Stimulated activated CD4-positive, alpha-beta T cell treated with anti-CD3 and anti-CD28 coated beads, Interleukin-12 subunit alpha, Interleukin-12 subunit beta, amount 100 ng/mL, for 24 hours (primary cell): Measurements from ENCODE around the gene COPZ1.
"Not testable (repeated sequence)": the region's sequence is repeated elsewhere in the genome, so short reads cannot be mapped to it uniquely, and the experiment has no call there.

ENCODE experiments used
- DNase-seq, 2 experiments: peaks; one replicate each; pipeline ENCODE4 v3.0.0-alpha.2; 2020; ENCODE audit warnings: low read depth in 2 of 2

COPZ1 gene

DNA sequence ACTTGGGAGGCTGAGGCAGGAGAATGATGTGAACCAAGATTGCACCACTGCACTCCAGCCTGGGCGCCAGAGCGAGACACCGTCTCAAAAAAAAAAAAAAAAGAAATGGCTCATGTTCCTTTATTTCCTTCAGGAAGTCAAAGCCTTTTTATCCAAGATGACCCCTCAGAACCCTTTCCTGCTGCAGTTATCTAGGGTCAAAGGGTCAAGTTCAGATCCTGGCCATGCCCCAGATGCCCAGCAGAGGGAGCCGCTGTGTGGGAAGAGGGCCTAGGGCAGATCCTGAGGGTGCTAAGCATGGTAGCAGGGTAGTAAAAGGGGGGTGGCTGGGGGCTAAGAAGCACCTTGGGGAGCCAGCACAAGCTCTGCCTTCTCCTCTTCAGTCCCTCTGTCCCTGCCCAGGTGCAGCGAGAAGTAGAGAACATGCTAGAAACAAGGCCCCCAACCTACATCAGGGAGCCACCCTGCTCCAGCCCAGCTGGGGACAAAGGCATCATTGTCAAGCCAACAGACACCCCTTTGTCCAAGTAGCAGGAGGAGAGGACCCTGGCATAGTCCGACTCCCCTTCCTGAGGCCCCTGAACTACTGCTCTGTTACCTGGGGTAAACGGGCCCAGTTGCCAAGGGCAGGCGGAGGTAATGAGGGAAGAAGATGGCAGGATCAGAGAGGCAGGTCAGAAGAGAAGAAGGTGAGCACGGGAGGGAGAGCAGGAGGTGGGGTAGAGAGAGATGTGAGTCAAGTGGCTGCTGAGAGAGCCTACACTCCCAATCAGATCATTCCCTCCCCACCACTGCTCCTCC is 30.6 kb upstream of the COPZ1 start:
- DNase-seq: peak in 1 of 2 experiments; percentile 52

DNA sequence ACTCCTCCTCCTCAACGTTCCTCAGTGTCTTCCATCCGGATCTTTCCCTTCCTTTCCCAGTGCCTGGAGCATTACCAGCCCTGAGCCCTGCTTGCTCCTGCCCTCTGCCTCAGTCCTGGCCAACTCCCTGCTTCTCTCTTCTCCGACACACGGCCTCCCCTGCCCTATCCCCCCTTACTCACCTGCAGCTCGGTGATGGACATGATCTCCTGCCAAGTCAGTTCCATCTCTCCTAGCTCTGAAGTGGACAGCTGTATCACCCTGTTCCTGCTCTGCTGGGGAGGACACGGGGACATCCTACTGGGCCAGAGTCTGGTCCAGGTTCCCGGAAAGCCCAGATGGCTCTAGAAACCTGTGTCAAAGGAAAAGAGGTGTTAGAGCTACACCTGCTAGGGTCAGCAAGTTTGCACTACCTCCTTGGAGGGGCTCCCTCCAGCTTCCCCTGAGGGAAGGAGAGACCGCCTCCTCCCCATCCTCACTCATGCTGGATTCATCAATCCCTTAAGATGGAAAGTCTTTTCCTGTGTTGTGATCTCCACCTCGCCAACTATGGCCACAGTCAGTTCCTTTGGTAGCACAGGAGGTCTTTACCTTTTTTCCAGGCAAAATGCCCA is 29.9 kb upstream of the COPZ1 start:
- no peak for DNase-seq

DNA sequence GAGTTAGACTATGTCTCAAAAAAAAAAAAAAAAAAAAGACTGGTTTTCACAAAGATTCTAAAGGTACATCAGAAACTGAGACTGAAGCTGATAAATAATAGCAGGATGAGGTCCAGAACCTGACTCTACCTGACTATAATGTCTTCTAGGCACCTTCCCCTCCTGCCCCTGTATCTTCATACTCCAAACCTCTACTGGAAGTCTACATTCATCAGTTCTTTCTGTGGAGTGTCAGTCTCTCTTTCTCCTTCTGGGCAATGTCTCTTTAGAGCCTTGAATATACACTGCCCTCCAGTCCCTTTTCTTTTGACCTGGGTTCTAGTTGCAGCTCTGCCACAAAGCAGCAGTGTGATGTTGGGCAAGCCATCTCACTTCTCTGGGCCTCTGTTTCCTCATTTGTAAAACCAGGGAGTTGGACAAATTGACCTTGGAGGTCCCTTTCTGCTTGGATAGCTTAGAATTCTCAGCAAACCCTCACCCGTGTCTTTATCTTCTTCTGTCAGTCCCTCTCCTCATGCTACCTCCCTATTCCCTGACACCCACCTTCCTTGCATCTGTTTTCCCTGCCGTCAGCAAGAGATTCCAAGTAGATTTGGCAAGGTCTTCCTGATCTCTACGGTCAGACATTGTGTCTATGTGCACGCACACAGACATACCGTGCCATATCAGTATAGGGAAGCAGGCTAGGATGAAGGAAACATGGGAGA is 28.4 kb upstream of the COPZ1 start:
- DNase-seq: no peak

DNA sequence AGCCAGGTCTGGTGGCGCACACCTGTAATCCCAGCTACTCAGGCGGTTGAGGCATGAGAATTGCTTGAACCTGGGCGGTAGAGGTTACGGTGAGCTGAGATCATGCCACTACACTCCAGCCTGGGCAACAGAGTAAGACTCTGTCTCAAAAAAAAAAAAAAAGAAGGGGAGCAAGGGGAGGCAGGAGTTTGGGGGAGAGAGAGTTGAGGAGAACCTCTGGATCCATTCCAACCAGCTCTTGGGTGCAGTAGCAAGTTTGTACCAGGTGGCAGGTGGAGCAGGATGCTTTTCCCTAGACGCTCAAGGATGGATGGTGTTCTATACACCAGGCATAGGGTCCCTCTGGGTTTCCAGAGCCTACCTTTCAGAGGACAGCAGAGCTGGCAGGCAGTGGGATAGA is 26.0 kb upstream of the COPZ1 start:
- DNase-seq: no peak

DNA sequence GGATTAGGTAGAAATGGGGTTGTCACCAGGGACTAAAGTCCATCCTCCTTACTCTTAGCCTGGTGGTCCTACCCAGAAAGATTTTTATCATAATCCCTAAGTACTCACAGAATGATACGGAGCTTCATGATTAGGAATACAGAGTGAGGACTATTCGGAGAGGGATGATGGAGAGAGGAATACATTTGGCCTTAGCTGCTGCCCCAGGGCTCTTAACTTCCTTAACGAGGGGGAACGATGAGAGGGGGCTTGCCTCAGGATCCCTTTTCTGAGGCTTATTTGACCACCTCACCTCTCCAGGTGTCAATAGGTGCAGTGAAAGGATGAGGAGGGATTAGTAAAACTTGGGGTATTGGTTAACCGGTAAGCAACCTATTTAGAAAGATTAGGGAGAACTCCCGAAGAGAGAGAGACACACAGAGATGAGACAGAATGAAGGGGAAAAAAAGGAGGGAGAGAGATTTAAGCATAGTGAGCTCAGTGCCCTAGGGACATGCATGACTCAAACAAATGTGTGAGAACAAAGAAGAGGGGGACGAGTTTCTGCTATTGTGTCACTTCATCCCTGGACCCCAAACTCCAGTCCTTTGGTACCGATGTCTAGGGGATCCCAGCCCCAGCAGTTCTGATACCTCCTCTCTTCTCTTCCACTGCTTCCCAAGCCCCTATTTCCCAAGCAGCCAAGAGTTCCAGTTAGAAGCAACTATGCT is 25.3 kb upstream of the COPZ1 start:
- no peak for DNase-seq

DNA sequence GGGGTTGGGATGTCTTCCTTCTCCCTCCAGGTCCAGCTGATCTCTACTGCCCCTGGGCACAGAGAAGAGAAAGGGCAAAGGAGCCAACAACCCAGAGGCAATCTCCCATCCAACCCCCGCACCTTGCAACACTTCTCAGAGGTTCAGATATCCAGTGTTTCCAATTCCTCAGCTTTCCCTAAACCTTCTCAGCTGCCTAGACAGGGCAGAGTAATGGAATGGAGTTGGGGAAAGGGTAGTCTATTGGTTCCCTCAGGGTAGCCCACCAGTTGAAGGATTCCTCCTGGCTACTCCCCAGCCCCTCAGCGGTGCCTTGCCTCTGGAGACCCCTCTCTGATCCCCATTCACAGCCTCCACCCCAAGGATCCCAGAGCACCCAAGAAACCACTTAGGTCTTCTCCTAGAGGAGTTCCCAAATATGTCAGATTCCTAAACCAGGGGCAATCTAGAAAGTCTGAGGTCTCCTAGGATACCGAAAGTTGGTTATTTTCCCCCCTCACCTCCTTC is 24.7 kb upstream of the COPZ1 start:
- no peak for DNase-seq

DNA sequence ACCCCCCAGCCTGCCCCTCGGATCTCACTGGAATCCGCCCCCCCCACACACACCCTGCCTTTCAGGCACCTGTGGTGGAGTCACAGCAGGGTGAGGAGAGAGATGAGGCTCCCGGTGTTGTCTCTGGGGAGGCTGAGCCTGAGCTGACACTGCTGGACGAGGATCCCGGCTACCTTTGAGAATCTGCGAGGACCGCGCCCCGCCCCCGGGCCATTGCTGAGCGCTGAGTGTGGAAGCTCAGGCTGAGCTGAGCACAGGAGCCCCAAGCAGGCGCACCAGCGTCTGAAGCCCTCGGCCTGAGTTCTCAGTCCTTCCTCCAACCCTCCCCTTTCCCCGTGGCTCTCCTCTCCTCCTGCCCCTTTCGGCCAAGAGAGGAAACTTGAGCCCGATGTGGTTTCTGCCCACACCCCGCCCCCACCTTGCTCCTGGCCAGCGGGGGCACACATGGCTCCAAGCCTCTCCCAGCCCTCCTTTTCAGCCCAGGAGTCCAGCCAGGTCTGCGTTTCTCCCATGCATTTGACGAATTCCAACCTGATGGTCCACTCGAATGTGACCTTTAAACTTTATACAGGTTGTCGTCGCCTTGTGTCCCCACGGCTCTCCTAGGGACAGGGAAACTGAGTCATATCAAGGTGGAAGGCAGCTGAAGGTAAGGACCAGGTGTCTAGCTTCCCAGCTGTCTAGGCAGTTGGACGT is 24.1 kb upstream of the COPZ1 start, which contains the start of gene NFE2:
Gene NFE2, minus strand, starts transcription at position 284 of the 696 bp plus-strand sequence. CDS start 5,767 bp downstream, outside the sequence.
- DNase-seq: no peak

DNA sequence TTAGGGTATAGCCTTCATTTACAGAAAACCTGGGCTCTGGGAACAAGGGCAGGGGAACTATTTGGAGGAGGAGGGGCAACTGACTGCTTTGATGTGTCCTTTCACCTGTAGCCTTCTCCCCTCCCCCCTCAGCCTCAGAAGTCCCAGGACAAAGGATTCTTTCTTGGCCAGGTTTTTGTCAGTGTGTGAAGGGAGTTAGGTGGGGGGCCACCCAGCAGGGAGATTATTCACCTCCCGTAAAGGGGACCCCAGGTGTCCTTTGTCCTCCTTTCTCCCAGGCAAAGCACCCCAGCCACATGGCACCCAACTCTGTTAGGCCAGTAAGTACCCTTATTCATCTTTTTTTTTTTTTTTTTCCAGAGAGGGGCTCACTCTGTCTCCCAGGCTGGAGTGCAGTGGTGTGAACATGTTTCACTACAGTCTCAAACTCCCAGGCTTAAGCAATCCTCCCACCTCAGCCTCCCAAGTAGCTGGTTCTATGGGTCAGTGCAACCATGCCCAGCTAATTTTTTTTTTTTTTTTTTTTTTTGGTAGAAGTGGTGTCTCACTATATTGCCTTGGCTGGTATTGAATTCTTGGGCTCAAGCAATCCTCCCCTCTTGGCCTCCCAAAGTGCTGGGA is 23.4 kb upstream of the COPZ1 start:
- DNase-seq: no peak

DNA sequence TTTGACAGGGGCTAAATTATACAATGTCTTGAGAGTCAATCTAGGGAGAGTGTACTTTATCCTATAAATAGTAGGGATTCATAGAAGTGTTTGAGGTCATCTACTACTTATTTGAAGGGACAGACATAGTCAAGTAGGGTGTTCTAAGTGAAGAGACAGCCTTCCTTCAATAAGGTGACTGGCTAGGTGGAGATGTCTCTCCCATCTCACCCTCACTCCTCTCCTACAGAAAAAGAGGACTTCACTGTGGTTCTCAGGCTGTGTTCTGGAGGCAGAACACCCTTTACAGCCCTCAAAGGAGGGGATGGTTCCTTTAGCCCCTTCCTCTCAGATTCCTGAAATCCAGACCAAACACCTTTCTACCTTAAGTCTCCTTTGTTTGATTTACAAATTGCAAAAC is 21.3 kb upstream of the COPZ1 start:
- no peak for DNase-seq

DNA sequence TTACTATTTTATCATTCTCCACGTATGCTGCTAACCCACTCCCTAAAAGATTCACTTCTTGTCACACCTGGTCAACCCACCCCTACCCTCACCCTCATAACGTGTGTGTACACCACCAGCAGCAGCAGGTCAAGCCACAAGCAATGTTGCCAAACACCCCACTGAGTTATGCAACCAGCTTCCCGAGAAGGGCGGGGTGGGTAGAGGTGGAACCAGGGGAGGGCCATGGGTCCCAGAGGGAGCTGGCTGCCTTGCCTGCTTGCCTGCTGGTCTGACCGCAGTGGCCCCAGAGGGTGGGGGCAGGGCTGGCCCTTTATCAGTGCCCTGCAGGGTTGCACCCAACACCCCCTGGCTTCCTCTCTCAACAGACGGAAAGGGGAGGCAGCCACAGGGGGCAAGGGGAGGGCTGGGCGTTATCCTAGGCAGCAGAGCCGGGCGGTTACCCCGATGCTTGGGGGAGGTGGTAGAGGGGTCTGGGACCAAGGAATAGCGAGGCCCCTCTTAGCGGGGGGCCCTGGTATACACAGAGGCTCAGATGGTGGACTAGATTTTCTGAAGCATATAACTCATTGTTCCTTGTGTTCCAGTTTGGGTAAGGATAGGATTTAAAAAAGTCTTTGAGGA is 20.6 kb upstream of the COPZ1 start:
- DNase-seq: no peak

DNA sequence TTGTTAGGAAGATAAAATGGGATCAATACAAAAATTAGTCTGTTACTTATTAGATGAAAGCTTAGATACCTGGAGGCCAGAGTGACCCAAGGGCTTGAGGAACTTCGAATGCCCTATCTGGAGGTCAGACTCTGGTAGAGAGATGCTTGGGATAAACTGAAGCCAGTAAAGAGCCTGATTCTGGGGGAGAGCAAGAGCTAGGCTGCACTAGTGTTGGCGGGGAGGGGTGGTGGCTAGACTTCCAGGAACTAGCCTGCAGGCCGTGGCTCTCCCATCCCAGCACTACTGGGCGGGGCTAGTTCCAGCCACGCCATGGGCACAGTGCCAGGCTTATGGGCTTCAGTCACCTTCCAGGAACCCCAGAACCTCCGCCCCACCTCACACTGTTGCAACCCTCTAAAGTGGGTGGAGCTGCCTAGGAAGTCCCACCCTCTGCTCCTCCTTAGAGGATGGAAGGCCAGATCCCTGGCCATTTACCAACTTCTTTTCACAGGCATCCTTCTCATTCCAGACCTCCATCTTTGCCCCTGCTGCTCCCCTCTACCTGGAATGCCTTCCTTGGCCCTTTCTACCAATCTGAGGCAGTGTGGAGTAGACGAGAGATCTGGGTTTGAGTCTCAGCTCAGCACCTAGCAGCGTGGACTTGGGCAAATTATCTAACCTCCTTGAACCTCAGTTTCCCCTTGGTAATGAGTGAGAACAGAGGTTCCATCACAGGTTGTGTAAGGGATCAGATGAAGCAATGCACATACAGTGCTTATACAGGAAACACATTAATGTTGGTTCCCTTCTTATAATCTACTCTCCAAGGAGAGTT is 17.8 kb upstream of the COPZ1 start:
- DNase-seq: no peak

DNA sequence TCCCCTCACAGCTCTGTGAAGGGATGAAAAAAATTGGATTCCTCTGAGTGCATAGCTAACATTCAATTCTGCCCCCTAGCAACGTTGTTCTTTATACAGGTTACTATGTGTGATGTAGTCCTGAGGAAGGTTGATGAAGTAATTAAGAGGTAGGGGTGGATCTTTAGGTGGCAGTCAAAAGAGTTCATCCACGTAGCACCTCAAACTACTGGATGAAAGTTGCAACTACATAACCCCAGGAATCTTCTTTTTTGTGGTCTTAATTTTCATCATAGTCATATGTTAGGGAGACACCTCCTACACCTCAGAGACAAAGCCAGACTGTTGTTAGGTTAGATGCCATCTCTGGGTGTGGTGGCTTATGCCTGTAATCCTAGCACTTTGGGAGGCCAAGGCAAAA is 13.9 kb upstream of the COPZ1 start:
- DNase-seq: no peak

DNA sequence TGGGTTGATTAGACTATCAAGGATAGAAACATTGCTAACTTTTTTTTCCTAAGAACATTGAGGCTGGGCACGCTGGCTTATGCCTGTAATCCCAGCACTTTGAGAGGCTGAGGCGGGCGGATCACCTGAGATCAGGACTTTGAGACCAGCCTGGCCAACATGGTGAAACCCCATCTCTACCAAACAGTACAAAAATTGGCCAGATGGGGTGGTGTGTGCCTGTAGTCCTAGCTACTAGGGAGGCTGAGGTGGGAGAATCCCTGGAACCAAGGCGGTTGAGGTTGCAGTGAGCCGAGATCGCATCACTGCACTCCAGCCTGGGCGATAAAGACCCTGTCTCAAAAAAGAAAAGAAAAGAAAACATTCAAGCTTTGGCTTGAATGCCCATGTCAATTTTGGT is 12.6 kb upstream of the COPZ1 start:
- DNase-seq: not testable (repeated sequence)

DNA sequence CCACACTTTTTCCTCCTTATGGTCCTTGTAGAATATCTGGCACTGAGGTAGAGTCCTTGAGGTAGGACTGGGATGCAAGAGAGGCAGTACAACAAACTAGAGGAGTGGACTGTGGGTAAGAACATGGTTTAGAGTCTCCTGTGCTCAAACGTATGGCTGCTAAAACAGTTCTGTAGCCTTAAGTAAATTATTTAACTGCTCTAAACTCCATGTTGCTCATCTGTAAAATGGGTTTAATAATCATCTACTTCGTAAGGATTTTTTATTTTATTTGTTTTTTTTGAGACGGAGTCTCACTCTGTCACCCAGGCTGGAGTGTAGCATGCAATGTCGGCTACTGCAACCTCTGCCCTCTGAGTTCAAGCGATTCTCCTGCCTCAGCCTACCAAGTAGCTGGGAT is 3.6 kb upstream of the COPZ1 start:
- DNase-seq: no peak

DNA sequence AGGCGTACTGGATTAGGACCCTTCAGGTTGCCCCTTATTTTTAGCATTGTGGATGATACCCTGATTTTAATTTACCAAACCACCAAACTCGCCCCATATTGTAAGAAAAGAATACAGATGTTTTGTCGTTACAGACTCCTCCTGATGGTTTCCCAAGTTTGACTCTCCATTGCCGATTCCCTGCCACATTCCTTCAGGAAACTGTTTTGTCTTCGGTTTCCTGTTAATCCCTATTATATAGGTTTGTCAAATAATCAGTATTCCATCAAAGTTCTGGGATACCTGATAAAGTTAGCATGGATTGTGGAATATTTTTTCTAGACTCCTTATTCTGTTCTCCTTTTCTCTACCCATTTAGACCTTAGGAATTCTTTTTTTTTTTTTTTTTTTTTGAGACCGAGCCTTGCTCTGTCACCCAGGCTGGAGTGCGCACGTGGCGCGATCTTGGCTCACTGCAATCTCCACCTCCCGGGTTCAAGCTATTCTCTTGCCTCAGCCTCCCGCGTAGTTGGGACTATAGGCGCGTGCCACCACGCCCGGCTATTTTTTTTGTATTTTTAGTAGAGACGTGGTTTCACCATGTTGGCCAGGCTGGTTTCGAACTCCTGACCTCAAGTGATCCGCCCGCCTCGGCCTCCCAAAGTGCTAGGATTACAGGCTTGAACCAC is 645 bp downstream of the COPZ1 start:
- DNase-seq: not testable (repeated sequence)

DNA sequence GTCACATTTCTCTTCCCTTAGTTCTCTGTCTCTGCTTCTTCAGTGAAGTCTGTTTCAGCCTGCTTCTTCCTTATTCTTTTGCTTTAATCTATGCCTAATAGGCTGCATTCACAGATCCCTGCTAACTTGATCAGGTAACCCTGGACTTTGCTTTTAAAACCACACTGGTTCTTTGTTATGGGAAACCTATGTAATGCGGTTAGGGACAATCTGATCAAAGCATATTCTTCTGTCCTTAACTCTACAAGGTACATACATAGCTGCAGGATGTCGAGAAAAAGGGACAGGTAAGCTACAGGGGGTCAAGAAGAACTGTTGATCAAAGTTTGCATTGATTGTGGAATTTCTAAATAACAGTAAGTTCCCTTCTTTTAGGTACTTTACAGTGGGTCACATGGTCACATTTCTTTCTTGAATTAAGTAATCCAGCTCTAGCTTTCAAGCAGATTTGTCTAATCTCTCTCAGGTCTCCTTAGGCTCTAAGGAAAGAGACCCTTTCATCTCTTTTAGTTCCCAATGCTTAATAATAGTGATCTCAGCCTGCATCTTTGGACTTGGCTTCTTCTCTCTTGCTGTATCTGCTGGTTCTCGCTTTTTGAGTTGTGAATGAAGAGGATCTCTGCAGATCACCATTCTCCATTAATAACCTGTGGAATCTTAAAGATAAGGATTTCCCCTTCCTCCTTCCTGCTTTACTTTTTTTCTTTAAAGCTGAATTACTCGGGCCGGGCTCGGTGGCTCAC is 3.8 kb downstream of the COPZ1 start:
- DNase-seq: no peak

DNA sequence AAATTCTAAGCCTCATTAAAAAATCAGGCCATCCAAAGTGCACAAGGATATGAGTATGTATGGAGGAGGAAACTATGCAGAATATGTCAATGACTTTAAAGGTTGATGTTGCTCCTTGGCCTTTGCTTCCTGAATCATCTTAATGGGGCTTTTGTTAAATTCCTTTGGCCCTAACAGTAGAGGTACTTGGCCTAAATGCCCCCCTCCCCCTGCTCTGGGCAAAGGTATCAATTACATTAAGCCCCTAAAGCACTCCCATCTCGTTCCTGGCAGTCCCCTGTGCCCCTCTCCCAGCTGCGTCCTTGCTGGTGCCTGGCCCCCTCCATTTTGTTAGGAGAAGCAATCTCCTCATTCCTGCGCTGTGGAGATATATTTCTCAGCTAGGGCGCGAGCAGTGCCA is 4.8 kb downstream of the COPZ1 start:
- DNase-seq: no peak

DNA sequence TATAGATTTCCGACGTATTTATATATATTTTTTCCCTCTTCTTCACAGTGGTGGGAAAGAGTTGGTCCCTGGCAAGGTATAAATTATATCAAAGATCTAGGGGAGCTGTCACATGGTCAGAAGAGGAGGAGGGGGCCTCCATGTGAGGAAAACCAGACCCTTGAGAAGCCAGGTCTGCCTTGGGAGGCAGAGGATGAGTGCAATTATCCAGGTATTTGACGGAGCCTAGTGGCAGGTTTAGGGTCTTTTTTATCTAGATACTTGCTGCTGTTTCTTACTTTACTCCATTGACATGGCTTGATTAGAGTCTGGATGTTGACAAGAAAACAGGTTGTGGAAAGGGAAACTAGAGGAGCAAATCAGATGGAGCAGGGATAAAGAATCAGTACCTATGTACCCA is 5.5 kb downstream of the COPZ1 start:
- DNase-seq: no peak
